Hindlimb muscle (tissue), 1 donor: ENCODE results near the gene OPA3. TPM values are rescaled to one million over a fixed set of nuclear protein-coding genes. Genes with fewer than 3 reads are reported as not detected.

Experiments
- DNase-seq: peaks from one replicate; pipeline ENCODE4 v3.0.0-alpha.2; 2013
- polyA plus RNA-seq: library from polyadenylated mRNA; unstranded; fragments of 120-200 nt; gene quantifications from one replicate; pipeline ENCODE4 v1.2.1, GENCODE V29; 2013; ENCODE audit not compliant: insufficient read length

The OPA3 gene
- polyA plus RNA-seq, 1 donor = 7.0 TPM

- no peak for DNase-seq
These were observed 13.0 kb upstream of the OPA3 start for GRCh38 chr19:45597425-45598111.

- DNase-seq = no peak
These were observed 11.2 kb upstream of the OPA3 start for GRCh38 chr19:45595814-45596213.

- no peak for DNase-seq
These were observed 8.9 kb upstream of the OPA3 start for GRCh38 chr19:45593520-45593919.

- DNase-seq = no peak
These were observed 7.8 kb upstream of the OPA3 start for GRCh38 chr19:45592366-45592765.

- no peak for DNase-seq
These were observed 7.0 kb upstream of the OPA3 start for GRCh38 chr19:45591638-45592005.

- DNase-seq = no peak
These were observed 6.5 kb upstream of the OPA3 start for GRCh38 chr19:45591004-45591637.

- no peak for DNase-seq
These were observed 5.8 kb upstream of the OPA3 start for GRCh38 chr19:45590300-45591003.

- no peak for DNase-seq
These were observed 5.2 kb upstream of the OPA3 start for GRCh38 chr19:45589768-45590167.

GRCh38 chr19:45587873-45588272 lies 3.3 kb upstream of the OPA3 start:
- no peak for DNase-seq

- no peak for DNase-seq
These were observed 566 bp upstream of the OPA3 start for GRCh38 chr19:45585158-45585577.

- DNase-seq = no peak
These were observed 3.0 kb downstream of the OPA3 start for GRCh38 chr19:45581576-45581975.

- DNase-seq = no peak
These were observed 5.7 kb downstream of the OPA3 start for GRCh38 chr19:45578861-45579260.

GRCh38 chr19:45577111-45577905 lies 7.3 kb downstream of the OPA3 start:
- no peak for DNase-seq

GRCh38 chr19:45576682-45577081 lies 7.9 kb downstream of the OPA3 start:
- DNase-seq = no peak

GRCh38 chr19:45575216-45575615 lies 9.4 kb downstream of the OPA3 start:
- no peak for DNase-seq

- no peak for DNase-seq
These were observed 10.1 kb downstream of the OPA3 start for GRCh38 chr19:45574526-45574925.

- DNase-seq = no peak
These were observed 13.0 kb downstream of the OPA3 start for GRCh38 chr19:45571457-45572220.

GRCh38 chr19:45569619-45570421 lies 14.8 kb downstream of the OPA3 start:
- no peak for DNase-seq

GRCh38 chr19:45568732-45569131 lies 15.9 kb downstream of the OPA3 start:
- no peak for DNase-seq

- no peak for DNase-seq
These were observed 17.0 kb downstream of the OPA3 start for GRCh38 chr19:45567609-45568008.

- DNase-seq = no peak
These were observed 20.3 kb downstream of the OPA3 start for GRCh38 chr19:45564131-45564780.
